Fibroblast of skin of left biceps (primary cell): ENCODE data around the gene CA5B.
"Not testable (repeated sequence)": the region's sequence is repeated elsewhere in the genome, so short reads cannot be mapped to it uniquely, and the experiment has no call there.

Source experiments
- DNase-seq, 2 experiments: peaks; one replicate each; pipeline ENCODE4 v3.0.0-alpha.2; 2013; ENCODE audit warnings: low read depth in 2 of 2

Gene CA5B

DNA sequence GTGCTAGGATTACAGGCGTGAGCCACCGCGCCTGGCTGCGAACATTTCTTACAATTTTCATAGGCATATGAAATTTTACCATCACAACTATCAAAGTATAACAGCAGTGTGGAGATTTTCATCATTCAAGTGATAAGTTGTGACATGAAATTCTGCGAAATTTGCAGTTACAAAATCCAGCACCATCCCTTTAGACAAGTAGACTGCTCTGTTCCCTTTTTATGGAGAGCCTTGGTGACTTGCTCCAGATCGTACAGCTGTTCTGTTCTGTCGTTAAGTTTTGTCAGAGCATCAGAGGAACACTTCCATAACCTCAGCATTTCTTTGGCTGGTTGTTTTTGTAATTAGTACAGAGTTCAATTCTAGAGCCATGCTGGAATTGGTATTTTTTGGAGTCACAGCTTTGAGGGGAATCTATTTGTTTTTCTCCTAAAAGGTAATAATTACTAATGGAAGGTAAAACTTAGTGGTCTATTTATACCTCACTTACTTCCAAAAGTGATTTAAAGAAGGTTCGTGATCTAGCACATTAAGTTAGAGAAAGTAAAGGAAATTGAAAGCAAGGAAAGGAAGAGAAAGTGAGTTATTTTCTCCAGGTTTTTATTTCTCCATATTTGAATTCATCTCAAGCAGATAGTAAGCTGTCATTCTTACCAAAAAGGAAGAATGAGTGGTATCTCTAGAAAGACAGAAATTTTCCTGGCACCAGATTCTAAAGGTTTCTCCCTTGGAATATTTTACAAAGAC is 74.3 kb downstream of the CA5B start:
- DNase-seq = no peak

GRCh38 chrX:15813416-15813815 is 75.3 kb downstream of the CA5B start:
- DNase-seq = no peak

- no peak for DNase-seq
Measured at GRCh38 chrX:15814771-15815365, 76.8 kb downstream of the CA5B start.

DNA sequence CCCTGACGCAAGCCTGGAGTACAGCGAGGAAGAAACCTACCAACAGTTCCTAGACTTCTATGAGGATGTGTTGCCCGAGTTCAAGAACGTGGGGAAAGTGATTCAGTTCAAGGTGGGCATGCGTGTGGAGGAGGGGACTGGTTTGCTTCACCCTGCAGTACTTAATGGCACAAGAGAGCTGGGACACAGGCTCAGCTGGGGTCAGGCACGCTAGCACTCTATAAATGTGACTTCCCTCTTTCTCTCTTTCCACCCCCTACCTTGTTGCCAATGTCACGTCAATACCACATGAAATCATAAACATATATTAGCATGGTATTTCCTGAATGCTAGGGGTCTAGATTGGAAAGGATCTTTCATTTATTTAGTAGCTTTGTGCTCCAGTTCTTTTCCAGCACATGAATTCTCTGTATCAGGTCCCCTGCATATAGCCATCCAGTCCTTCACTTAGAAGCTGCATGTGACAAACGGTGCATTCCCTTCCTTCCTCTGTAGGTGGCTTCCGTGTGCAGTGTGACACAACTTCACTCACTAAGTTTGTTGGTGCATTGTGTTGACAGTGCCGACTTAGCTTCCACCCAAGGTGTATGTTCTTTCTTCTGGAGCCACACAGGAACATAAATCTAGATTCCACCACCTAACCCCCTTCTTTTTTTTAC is 77.8 kb downstream of the CA5B start:
- no peak for DNase-seq

- no peak for DNase-seq
Measured at GRCh38 chrX:15816438-15816809, 78.4 kb downstream of the CA5B start.

DNA sequence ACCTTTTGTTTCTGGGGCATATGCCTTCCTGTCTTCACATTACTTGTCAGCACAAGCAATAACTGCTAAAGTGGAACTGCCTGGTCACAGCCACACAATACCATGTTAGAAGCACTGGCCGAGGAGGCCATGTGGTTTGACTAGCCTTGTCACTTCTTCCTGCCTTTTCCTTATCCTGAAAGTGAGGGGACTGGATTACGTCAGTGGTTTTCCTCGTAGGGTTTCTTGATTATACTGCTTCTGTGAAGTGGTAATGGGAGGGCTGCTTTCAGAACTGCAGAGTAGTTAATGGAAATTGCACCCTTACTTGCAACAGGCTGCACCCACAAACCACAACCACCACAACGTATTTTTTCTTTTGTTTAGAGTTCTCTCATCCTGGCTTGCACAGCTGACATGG is 78.8 kb downstream of the CA5B start:
- DNase-seq = no peak

GRCh38 chrX:15820106-15821073 is 82.3 kb downstream of the CA5B start:
- DNase-seq = no peak

DNA sequence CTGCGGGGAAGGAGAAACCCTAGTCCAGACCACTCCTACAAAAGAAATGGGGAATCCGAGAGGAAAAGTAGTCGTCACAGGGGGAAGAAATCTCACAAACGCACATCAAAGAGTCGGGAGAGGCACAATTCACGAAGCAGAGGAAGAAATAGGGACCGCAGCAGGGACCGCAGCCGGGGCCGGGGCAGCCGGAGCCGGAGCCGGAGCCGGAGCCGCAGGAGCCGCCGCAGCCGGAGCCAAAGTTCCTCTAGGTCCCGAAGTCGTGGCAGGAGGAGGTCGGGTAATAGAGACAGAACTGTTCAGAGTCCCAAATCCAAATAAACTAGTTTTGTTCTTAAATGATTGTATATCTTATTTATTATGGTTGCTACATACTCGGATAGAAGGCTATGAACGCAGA is 84.9 kb downstream of the CA5B start:
- DNase-seq = no peak

GRCh38 chrX:15825936-15826335 is 87.9 kb downstream of the CA5B start:
- DNase-seq = no peak

DNA sequence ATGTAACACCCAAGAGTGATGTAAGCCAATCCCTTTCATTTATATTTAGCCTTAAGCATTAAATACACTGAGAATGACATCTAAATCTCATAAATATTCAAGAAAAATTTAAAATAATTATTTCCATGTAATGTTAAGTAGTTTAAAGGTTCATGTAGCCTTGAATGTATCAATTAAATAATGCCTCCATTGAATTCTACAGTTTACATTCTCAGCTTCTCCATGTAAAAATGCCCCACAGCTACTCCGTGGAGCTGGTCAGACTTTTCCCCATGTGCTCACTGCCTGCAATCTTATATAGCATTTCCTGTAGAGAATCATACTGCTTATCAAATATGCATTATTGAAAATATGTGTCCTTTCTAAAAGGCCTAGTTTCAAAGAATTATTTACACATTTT is 91.1 kb downstream of the CA5B start:
- no peak for DNase-seq

GRCh38 chrX:15831347-15831746 is 93.3 kb downstream of the CA5B start:
- not testable (repeated sequence) for DNase-seq

DNA sequence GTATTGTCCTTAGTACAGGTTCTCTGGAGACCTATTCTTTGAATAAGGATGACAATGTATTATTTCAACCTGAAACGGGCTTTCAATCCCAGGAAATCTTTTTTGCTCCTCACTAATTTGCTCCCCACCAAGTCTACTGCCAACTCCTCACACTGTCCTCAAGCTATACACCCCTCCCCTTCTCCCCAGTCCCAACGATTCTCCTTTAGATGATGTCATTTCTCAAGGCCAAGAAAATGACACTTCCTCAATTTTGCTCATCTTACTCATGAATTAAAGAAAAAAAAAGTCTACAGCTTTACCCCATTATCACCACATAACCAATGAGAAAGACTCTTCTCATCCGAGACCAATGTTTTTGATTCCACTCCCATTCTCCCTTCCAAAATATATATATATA is 96.0 kb downstream of the CA5B start:
- no peak for DNase-seq

- no peak for DNase-seq
Measured at GRCh38 chrX:15834827-15835595, 96.9 kb downstream of the CA5B start.
